GM12878 (cell line): ENCODE measurements around the gene IRGC. TPM values are rescaled to one million over a fixed set of nuclear protein-coding genes. Genes with fewer than 3 reads are reported as not detected.

Experiments used
- ATAC-seq: fragments of 200-7000 bp; cut with Tn5 transposase; 3 replicates; pipeline ENCODE4 v1.9.1; 2020; ENCODE audit warnings: mild to moderate bottlenecking, moderate library complexity
- BruUV-seq: library from RNA; stranded (reverse); fragments of 400-500 nt; replicated peaks from 2 replicates; lab custom pipeline; 2021; lab: Mats Ljungman, UMichigan
- CTCF ChIA-PET: fragments of 300-600 bp; sonication (Branson Sonifier 250); formaldehyde crosslinking; extraction: SDS; loops from one replicate; lab custom pipeline; 2021; ENCODE audit warnings: inconsistent platforms; lab: Yijun Ruan, JAX
- POLR2A ChIA-PET: fragments of 350-600 bp; formaldehyde crosslinking; extraction: SDS; loops from one replicate; lab custom pipeline; 2021; ENCODE audit warnings: inconsistent platforms; lab: Charles Lee
- RAD21 ChIA-PET: fragments of 300-600 bp; sonication (Branson Sonifier 250); formaldehyde crosslinking; loops from one replicate; lab custom pipeline; 2023; ENCODE audit warnings: antibody characterized with exemption; ENCODE audit not compliant: unreplicated experiment; lab: Charles Lee
- SMC1A ChIA-PET: fragments of 300-600 bp; sonication (Branson Sonifier 250); formaldehyde crosslinking; loops from one replicate; lab custom pipeline; 2023; ENCODE audit not compliant: unreplicated experiment, uncharacterized antibody; lab: Charles Lee
- DNase-seq: peaks from one replicate; pipeline ENCODE4 v3.0.0-alpha.2; 2011; ENCODE audit warnings: low read depth, low spot score
- FAIRE-seq: peaks from 3 replicates; lab custom pipeline; 2011; peaks lifted over from hg19 to GRCh38; lab: Jason Lieb, UNC
- H2AFZ ChIP-seq: 2 replicates; pipeline ENCODE4 v1.6.0; 2011; ENCODE audit warnings: low read depth, low read length, control low read depth; ENCODE audit not compliant: control insufficient read depth
- H3K27ac ChIP-seq: 2 replicates; pipeline ENCODE4 v1.5.1; 2011; ENCODE audit warnings: control low read depth; ENCODE audit not compliant: control insufficient read depth, insufficient read depth
- H3K27me3 ChIP-seq, 2 experiments: replicated peaks in 1 of 2; 2 replicates each; pipeline versions ENCODE4 v1.6.0 to v1.6.1; 2011; ENCODE audit warnings: low read length in 1 of 2; ENCODE audit not compliant: control insufficient read depth in 2 of 2, insufficient read depth in 2 of 2
- H3K36me3 ChIP-seq, 2 experiments: 2 replicates each; pipeline ENCODE4 v1.5.1; 2011; ENCODE audit warnings: low read length in 1 of 2; ENCODE audit not compliant: control insufficient read depth in 2 of 2, insufficient read depth in 2 of 2
- H3K4me1 ChIP-seq: 2 replicates; pipeline ENCODE4 v1.6.1; 2011; ENCODE audit warnings: mild to moderate bottlenecking, low read length, moderate library complexity, mixed read lengths; ENCODE audit not compliant: control insufficient read depth, insufficient read depth
- H3K4me2 ChIP-seq: 2 replicates; pipeline ENCODE4 v1.6.0; 2011; ENCODE audit warnings: control low read depth; ENCODE audit not compliant: control insufficient read depth, insufficient read depth
- H3K4me3 ChIP-seq: fragments of 200-600 bp; sonication (generic); 2 replicates; pipeline ENCODE4 v1.5.1; 2016
- H3K79me2 ChIP-seq: 2 replicates; pipeline ENCODE4 v1.6.0; 2011; ENCODE audit warnings: low read length; ENCODE audit not compliant: control insufficient read depth, insufficient read depth
- H3K9ac ChIP-seq: 2 replicates; pipeline ENCODE4 v1.8.0; 2011; ENCODE audit warnings: low read length, control low read depth, mixed read lengths; ENCODE audit not compliant: control insufficient read depth, insufficient read depth
- H3K9me3 ChIP-seq: replicated peaks from 3 replicates; pipeline ENCODE4 v1.5.1; 2011; ENCODE audit warnings: mild to moderate bottlenecking, low read length; ENCODE audit not compliant: control insufficient read depth, insufficient read depth
- H4K20me1 ChIP-seq: 2 replicates; pipeline ENCODE4 v1.6.0; 2011; ENCODE audit not compliant: control insufficient read depth, insufficient read depth
- EED ChIP-seq: sonication (generic); IDR thresholded peaks from 2 replicates; pipeline ENCODE4 v1.6.1; 2016; ENCODE audit warnings: antibody characterized with exemption, low read depth
- GABPA ChIP-seq: IDR thresholded peaks from 2 replicates; pipeline ENCODE4 v1.6.1; 2014; ENCODE audit warnings: antibody characterized with exemption, low read depth, mild to moderate bottlenecking, inconsistent platforms
- GATAD2B ChIP-seq: fragments of 450-650 bp; conservative IDR thresholded peaks from 2 replicates; pipeline ENCODE4 v1.6.1; 2017; ENCODE audit warnings: low read depth, mild to moderate bottlenecking, moderate library complexity
- MEF2A ChIP-seq: IDR thresholded peaks from 2 replicates; pipeline ENCODE4 v1.6.1; 2011; ENCODE audit warnings: low read depth, mild to moderate bottlenecking, low read length, moderate library complexity; ENCODE audit not compliant: insufficient read depth
- MTA3 ChIP-seq: IDR thresholded peaks from 2 replicates; pipeline ENCODE4 v1.6.1; 2012; ENCODE audit warnings: low read length, inconsistent platforms, borderline replicate concordance
- NR2C2 ChIP-seq: IDR thresholded peaks from 2 replicates; pipeline ENCODE4 v1.6.1; 2011; ENCODE audit warnings: borderline replicate concordance, low read depth; ENCODE audit not compliant: control insufficient read depth, insufficient read length
- RB1 ChIP-seq: fragments of 450-650 bp; formaldehyde crosslinking; IDR thresholded peaks from 2 replicates; pipeline ENCODE4 v1.6.1; 2017; ENCODE audit warnings: mild to moderate bottlenecking, borderline replicate concordance
- SKIL ChIP-seq: fragments of 450-650 bp; IDR thresholded peaks from 2 replicates; pipeline ENCODE4 v1.6.1; 2017; ENCODE audit warnings: mild to moderate bottlenecking, low read depth, inconsistent platforms; ENCODE audit not compliant: poor library complexity, severe bottlenecking
- SREBF2 ChIP-seq: IDR thresholded peaks from 2 replicates; pipeline ENCODE4 v1.6.1; 2012; ENCODE audit warnings: mild to moderate bottlenecking, low read length
- ZBTB40 ChIP-seq: fragments of 450-650 bp; IDR thresholded peaks from 2 replicates; pipeline ENCODE4 v1.6.1; 2016; ENCODE audit warnings: mild to moderate bottlenecking, moderate library complexity, borderline replicate concordance
- ZNF207 ChIP-seq: fragments of 450-650 bp; IDR thresholded peaks from 2 replicates; pipeline ENCODE4 v1.6.1; 2014; ENCODE audit warnings: antibody characterized with exemption, mild to moderate bottlenecking, borderline replicate concordance
- WGBS: methylation state at CpG from one replicate; pipeline ENCODE4 v1.1.6; 2016; ENCODE audit warnings: low lambda C conversion rate; ENCODE audit not compliant: insufficient replicate concordance, insufficient coverage; ENCODE audit errors: missing lambda C conversion rate; 5-methylcytosine and 5-hydroxymethylcytosine counted together
- in situ Hi-C: fragments of 300-500 bp; cut with MboI; formaldehyde crosslinking; loops from 9 replicates; pipeline ENCODE4 v1.14.3; 2018; ENCODE audit warnings: mixed read lengths
- intact Hi-C: fragments of 100-400 bp; cut with micrococcal nuclease; formaldehyde crosslinking; loops from one replicate; pipeline ENCODE4 v1.14.2; 2022; ENCODE audit not compliant: unreplicated experiment
- polyA plus RNA-seq, 11 experiments: library from polyadenylated mRNA; depleted of rRNA in 4 of 11; unstranded in 6 of 11; stranded (reverse) in 5 of 11; fragments of >200 nt; fragmentation: Nextera tagmentation in 4 of 11; fragmentation: Illumina TruSeq in 1 of 11; extraction: Ambion mirVana in 4 of 11; extraction: Trizol in 1 of 11; gene quantifications; 1 replicate in 1 of 11; 2 replicates in 10 of 11; pipeline versions ENCODE4 v1.2.1 to v1.2.3, GENCODE V29; 2011 to 2016; ENCODE audit warnings: inconsistent platforms in 2 of 11, missing spikeins in 2 of 11, low read depth in 1 of 11
- total RNA-seq, 4 experiments: library from RNA; depleted of rRNA in 3 of 4; stranded (reverse); fragments of >200 nt in 3 of 4; fragmentation: Illumina TruSeq in 1 of 4; extraction: Trizol in 1 of 4; gene quantifications; 2 replicates each; pipeline versions ENCODE4 v1.2.1 to v1.2.3, GENCODE V29; 2013 to 2021
- TF ChIP-seq, protein P1 (sequence below): IDR thresholded peaks from 2 replicates; pipeline ENCODE4 v1.6.1; 2012; ENCODE audit warnings: low read depth, low read length, improper control_type of control experiment
- TF ChIP-seq, protein P2 (sequence below): fragments of 450-650 bp; IDR thresholded peaks from 2 replicates; pipeline ENCODE4 v1.6.1; 2016; ENCODE audit warnings: mild to moderate bottlenecking

The IRGC gene
- total and polyA plus RNA-seq, 10 of the 15 experiments (the other 5 are each of a cell fraction or from before 2014, with no cell fraction given), result 0.04 TPM; not detected in 9

GRCh38 chr19:43725468-43725867, 9.6 kb downstream of the IRGC start:
- H3K79me2 ChIP-seq, result no peaks in the 10 kb centered on the region
- 2% methylated on average over 6 of the region's 7 CpGs for WGBS
- ATAC-seq, result peak; percentile 77
- H3K4me1 ChIP-seq, result peaks cover 26% of the 10 kb centered on the region
- H3K36me3 ChIP-seq, result peaks cover 3 to 7% of the 10 kb centered on the region in 2 experiments; a peak in 3 of 4 replicates
- ChIA-PET CTCF (interaction anchor here (0.7 to 2.8 kb wide), 6 partner anchors 10 to 163 kb away, joined by 3 to 13 read pairs (median 4); no protein-coding TSS in a partner anchor), POLR2A (interaction anchor here (0.5 to 1.7 kb wide), 8 partner anchors 21 to 1657 kb away, joined by 3 to 11 read pairs (median 4); partner anchors contain the start of gene PLAUR), SMC1A (interaction anchor here (0.6 to 2.9 kb wide), 10 partner anchors 11 to 84 kb away, joined by 3 to 22 read pairs (median 3); partner anchors contain the start of gene PLAUR), RAD21 (interaction anchor here (0.7 to 2.3 kb wide), 13 partner anchors 8 to 166 kb away, joined by 3 to 30 read pairs (median 4); no protein-coding TSS in a partner anchor)
- 0 out of 2 replicates have a peak overlapping the region, but pooled peaks have one; percentile 10 for H3K9ac ChIP-seq
- H2AFZ ChIP-seq, result no peak overlapping the region
- no peaks in the 10 kb centered on the region for H3K27me3 ChIP-seq
- peak; percentile 68 for DNase-seq
- no peaks in the 10 kb centered on the region for H4K20me1 ChIP-seq
- no peak overlapping the region for H3K4me3 ChIP-seq
- H3K9me3 ChIP-seq, result no peaks in the 10 kb centered on the region
- intact Hi-C loops, result loop anchor here (2.0 kb wide), 1 partner anchor 57 kb away; no protein-coding TSS in a partner anchor
- BruUV-seq, result no TSS peak
- H3K4me2 ChIP-seq, result peak overlapping the region; percentile 18; the same call in 1 of the 2 replicates
- peak overlapping the region; percentile 48 for H3K27ac ChIP-seq
- FAIRE-seq, result no peak
- in situ Hi-C loops, result no loop called here
- TF ChIP-seq NR2C2 (no peak), ZBTB40 (no peak), RB1 (no peak), MEF2A (peak; percentile 51; the same call in 1 of the 2 replicates), GABPA (no peak), MTA3 (peak; percentile 65; the same call in 1 of the 2 replicates), SREBF2 (no peak), GATAD2B (0 out of 2 replicates have a peak, but pooled peaks have one; percentile 34), EED (peak; percentile 78), ZNF207 (no peak), SKIL (no peak)
- TF ChIP-seq, protein P1, sequence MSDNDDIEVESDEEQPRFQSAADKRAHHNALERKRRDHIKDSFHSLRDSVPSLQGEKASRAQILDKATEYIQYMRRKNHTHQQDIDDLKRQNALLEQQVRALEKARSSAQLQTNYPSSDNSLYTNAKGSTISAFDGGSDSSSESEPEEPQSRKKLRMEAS, result no peak
- TF ChIP-seq, protein P2, sequence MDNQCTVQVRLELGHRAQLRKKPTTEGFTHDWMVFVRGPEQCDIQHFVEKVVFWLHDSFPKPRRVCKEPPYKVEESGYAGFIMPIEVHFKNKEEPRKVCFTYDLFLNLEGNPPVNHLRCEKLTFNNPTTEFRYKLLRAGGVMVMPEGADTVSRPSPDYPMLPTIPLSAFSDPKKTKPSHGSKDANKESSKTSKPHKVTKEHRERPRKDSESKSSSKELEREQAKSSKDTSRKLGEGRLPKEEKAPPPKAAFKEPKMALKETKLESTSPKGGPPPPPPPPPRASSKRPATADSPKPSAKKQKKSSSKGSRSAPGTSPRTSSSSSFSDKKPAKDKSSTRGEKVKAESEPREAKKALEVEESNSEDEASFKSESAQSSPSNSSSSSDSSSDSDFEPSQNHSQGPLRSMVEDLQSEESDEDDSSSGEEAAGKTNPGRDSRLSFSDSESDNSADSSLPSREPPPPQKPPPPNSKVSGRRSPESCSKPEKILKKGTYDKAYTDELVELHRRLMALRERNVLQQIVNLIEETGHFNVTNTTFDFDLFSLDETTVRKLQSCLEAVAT, result no peak
